ENCODE data around the gene ERICH3. TPM values are rescaled to one million over a fixed set of nuclear protein-coding genes. Genes with fewer than 3 reads are reported as not detected.

Gene ERICH3
- total and polyA plus RNA-seq, 11 donors, result 0.03 to 0.21 (median 0.08) TPM; not detected in 8

DNA sequence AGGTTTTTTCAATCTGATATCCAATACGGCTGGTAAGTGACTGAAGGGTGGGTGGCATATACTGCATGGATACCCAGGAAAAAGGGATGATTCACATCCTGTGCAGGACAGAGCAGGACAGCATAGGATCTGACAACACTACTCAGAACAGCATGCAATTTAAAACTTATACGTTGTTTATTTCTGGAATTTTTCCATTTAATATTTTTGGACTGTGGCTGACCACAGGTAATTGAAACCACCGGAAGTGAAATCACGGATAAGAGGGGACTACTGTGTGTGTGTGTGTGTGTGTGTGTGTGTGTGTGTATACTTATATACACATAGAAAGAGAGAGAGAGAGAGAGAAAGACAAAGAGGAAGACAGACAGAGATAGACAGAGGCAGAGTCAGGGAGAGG is 23.0 kb downstream of the ERICH3 start:
- no peak for ATAC-seq
- 67 to 80% (median 76%) methylated on average over 4 of the region's 4 CpGs for WGBS, 4 donors
- intact Hi-C loops (cut with DNase I), result no loop called here

DNA sequence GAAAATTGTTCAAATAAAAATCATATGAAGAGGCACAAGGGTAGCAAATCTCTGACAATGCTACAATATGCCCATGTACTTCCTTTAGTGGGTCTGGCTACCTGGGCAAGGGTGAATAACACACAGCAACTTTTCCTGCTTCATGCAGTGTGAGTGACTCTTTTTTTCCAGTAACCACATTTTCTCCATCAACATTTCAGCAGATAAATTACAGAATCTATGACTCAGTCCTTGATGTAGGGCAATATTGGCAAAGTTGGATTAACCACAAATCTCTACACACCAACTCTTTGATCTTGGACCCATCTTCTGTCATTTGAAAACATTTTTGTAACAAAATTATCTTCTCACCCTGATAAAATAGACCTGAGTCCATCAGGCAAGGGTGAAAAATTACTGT is 31.7 kb downstream of the ERICH3 start:
- no peaks in the 10 kb centered on the region for H3K9me3 ChIP-seq
- TF ChIP-seq POLR2A (IDR thresholded peaks at IDR 0.05), result no peak
- TF ChIP-seq, protein P1, sequence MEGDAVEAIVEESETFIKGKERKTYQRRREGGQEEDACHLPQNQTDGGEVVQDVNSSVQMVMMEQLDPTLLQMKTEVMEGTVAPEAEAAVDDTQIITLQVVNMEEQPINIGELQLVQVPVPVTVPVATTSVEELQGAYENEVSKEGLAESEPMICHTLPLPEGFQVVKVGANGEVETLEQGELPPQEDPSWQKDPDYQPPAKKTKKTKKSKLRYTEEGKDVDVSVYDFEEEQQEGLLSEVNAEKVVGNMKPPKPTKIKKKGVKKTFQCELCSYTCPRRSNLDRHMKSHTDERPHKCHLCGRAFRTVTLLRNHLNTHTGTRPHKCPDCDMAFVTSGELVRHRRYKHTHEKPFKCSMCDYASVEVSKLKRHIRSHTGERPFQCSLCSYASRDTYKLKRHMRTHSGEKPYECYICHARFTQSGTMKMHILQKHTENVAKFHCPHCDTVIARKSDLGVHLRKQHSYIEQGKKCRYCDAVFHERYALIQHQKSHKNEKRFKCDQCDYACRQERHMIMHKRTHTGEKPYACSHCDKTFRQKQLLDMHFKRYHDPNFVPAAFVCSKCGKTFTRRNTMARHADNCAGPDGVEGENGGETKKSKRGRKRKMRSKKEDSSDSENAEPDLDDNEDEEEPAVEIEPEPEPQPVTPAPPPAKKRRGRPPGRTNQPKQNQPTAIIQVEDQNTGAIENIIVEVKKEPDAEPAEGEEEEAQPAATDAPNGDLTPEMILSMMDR (IDR thresholded peaks at IDR 0.05), result no peak

More for the DNA sequence above, 23.0 kb downstream of the ERICH3 start:
- no peaks in the 10 kb centered on the region for H3K4me1 ChIP-seq
- TF ChIP-seq, protein P1 (IDR thresholded peaks at IDR 0.05), result no peak
- no peak for TF ChIP-seq POLR2A (IDR thresholded peaks at IDR 0.05)
- H3K36me3 ChIP-seq, result no peaks in the 10 kb centered on the region
- H3K4me3 ChIP-seq, result no peak overlapping the region
- no peak overlapping the region for H3K27ac ChIP-seq
- no peaks in the 10 kb centered on the region for H3K9me3 ChIP-seq
- no peak for DNase-seq
- H3K27me3 ChIP-seq, result no peaks in the 10 kb centered on the region

DNA sequence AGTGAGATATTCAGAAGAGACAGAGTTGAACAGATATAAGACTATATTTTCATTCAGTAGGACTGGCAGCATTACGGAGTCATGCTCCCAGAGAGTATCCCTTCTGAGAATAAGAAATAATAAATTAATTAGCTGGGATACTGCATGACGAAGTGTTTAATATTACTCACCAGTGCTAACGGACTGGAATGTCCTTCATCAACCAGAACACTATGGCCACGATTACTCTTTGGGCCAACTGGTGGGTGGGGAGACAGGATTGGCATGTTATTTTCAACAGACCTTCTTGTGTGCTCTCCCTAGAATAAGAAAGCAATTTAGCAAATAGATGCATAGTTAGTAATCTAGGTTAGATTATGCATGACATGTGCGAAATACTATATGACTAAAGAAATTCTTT is 32.4 kb downstream of the ERICH3 start:
- H3K4me1 ChIP-seq, result no peaks in the 10 kb centered on the region
- intact Hi-C loops (cut with DNase I), result no loop called here
- TF ChIP-seq, protein P1 (IDR thresholded peaks at IDR 0.05), result no peak
- TF ChIP-seq POLR2A (IDR thresholded peaks at IDR 0.05), result no peak
- DNase-seq (no peak), ATAC-seq (no peak)
- H3K4me3 ChIP-seq, result no peak overlapping the region
- WGBS, 4 donors, result 79 to 91% (median 88%) methylated on average over 5 of the region's 5 CpGs
- H3K9me3 ChIP-seq, result no peaks in the 10 kb centered on the region
- H3K36me3 ChIP-seq, result no peaks in the 10 kb centered on the region
- no peaks in the 10 kb centered on the region for H3K27me3 ChIP-seq
- H3K27ac ChIP-seq, result no peak overlapping the region

More for the DNA sequence above, 31.7 kb downstream of the ERICH3 start:
- ATAC-seq (no peak), DNase-seq (no peak)
- Histone ChIP-seq H3K4me1 (no peaks in the 10 kb centered on the region), H3K4me3 (no peak overlapping the region), H3K27me3 (no peaks in the 10 kb centered on the region), H3K36me3 (no peaks in the 10 kb centered on the region), H3K27ac (no peak overlapping the region)
- intact Hi-C loops (cut with DNase I), result no loop called here

DNA sequence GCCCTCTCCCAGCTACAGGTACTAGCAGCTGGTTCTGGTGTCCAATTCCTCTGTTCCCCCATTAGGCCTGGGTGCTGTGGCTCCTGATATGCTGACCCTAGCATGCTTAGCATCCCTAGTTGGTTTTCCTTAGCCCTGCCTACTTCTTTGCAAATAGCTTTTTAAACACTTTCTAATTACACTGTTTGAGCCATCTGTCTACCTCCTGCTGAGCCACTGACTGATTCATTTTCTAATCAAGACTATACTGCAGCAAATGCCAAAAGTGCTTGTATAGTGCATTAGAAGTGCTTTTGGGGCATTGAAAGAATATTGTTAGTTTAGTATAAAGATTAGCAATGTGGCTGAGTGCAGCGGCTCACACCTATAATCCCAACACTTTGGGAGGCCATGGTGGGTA is 36.3 kb downstream of the ERICH3 start:
- Histone ChIP-seq H3K4me3 (no peak overlapping the region), H3K4me1 (no peaks in the 10 kb centered on the region), H3K9me3 (no peaks in the 10 kb centered on the region), H3K27ac (no peak overlapping the region), H3K36me3 (no peaks in the 10 kb centered on the region), H3K27me3 (no peaks in the 10 kb centered on the region)
- intact Hi-C loops (cut with DNase I), result no loop called here
- TF ChIP-seq POLR2A (IDR thresholded peaks at IDR 0.05), result no peak
- DNase-seq (no peak), ATAC-seq (no peak)
- 85 to 92% (median 89%) methylated on average over 1 of the region's 1 CpG for WGBS, 4 donors

DNA sequence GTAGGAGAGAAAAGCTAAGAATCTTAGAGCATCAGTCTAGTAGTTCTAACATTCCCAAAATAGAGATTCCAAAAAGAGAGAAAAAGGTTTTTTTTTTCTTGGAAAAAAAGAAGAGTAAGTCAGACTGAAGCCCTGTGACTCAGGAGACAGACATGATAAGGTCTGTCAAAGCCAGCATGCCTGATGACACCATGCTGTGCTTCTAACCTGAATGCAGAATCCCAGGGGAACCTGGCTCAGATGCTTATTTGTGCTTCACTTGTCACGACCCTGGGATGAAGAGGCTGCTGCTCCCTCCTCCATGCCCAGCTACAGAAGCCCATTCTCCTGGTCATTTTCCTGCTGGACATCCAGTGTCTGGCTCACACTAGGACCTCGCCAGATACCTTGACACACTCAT is 44.3 kb downstream of the ERICH3 start:
- DNase-seq (no peak), ATAC-seq (no peak)
- Histone ChIP-seq H3K27ac (no peak overlapping the region), H3K4me3 (no peak overlapping the region), H3K4me1 (no peaks in the 10 kb centered on the region), H3K27me3 (no peaks in the 10 kb centered on the region), H3K36me3 (no peaks in the 10 kb centered on the region), H3K9me3 (no peaks in the 10 kb centered on the region)
- intact Hi-C loops (cut with DNase I), result no loop called here
- TF ChIP-seq, protein P1 (IDR thresholded peaks at IDR 0.05), result no peak
- no peak for TF ChIP-seq POLR2A (IDR thresholded peaks at IDR 0.05)
- 25 to 46% (median 40%) methylated on average over 2 of the region's 2 CpGs for WGBS, 4 donors

All from heart left ventricle (tissue), 16 donors.